ENCODE measurements around the gene RNF43.

GRCh38 chr17:58371300-58371950, 45.9 kb downstream of the RNF43 start:
- TF ChIP-seq POLR2AphosphoS5 (IDR thresholded peaks at IDR 0.05; ENCODE audit: low read depth, low read length) (no peak), MAX (IDR thresholded peaks at IDR 0.05) (no peak), ARID3A (IDR thresholded peaks at IDR 0.05; ENCODE audit: low read depth, low read length) (no peak), MZF1 (CRISPR knock-in tag; IDR thresholded peaks at IDR 0.05; ENCODE audit: borderline replicate concordance) (no peak), MBNL3 (CRISPR knock-in tag; conservative IDR thresholded peaks at IDR 0.05) (no peak), ZNF138 (CRISPR knock-in tag; IDR thresholded peaks at IDR 0.05; ENCODE audit: low read depth) (no peak), CSRNP2 (CRISPR knock-in tag; conservative IDR thresholded peaks at IDR 0.05; ENCODE audit: low read depth) (no peak), CCAR2 (optimal IDR thresholded peaks at IDR 0.05; ENCODE audit: low read depth, low read length) (no peak), GTF2F1 (IDR thresholded peaks at IDR 0.05; ENCODE audit: low read length) (no peak), ESRRA (CRISPR knock-in tag; IDR thresholded peaks at IDR 0.05; ENCODE audit: low read depth) (no peak), CTCF (CRISPR knock-in tag; IDR thresholded peaks at IDR 0.05) (no peak), SIN3A (IDR thresholded peaks at IDR 0.05; ENCODE audit: borderline replicate concordance, low read depth, low read length) (no peak), KLF9 (CRISPR knock-in tag; IDR thresholded peaks at IDR 0.05; ENCODE audit: low read depth) (no peak), ZBTB7A (CRISPR knock-in tag; IDR thresholded peaks at IDR 0.05) (no peak)
